NCI-H524 (cell line): ENCODE results near the gene ANAPC5.
"Not testable (repeated sequence)": the region's sequence is repeated elsewhere in the genome, so short reads cannot be mapped to it uniquely, and the experiment has no call there.

Source experiments
- DNase-seq, 2 experiments: peaks; one replicate each; lab custom pipeline; 2025; lab: John Stamatoyannopoulos, UW

Gene ANAPC5

DNA sequence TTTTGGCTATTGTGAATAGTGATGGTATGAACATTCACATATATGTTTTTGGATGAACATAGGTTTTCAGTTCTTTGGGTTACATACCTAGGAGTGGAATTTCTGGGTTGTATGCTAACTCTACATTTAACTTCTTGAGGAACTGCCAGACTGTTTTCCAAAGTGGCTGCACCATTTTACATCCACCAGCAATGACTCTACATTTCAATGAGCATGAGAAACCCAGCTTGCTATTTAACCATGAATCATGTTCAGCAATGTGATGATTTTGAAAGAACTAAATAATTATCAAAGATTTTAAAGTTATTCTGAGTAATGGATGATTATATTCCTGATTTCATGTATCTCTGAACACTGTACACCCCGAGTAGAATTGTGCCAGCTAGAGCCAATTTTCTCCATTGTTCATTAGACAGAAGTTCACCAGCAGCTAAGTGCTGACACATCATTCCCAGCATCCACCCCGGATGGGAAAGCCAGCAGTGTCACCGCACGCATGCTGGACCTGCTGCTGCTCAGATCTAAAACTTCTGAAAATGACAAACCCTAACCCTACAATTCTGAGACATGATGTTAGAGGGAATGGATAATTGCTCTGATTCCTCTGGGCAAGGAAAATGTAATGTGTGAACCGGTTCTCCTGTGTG lies 13.3 kb upstream of the ANAPC5 start:
- DNase-seq = no peak

DNA sequence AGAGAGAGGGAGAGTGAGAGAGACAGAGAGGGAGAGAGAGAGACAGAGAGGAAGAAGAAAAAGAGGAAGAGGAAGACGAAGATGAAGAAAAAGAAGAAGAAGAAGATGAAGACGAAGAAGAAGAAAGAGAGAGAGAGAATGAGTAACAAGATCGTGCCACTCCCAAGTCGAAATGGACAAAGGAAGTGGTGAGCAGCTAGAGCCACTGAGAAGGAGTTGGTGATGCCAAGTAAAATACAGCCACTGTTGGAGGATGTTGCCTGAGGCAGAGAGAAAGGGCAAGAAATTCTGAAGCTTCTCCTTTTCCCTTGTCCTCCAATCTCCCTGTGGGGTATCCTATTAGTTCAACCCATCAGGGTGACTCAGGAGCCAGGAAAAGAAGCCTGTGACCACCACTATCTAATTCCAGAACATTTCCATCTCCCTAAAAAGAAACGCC lies 12.5 kb upstream of the ANAPC5 start:
- DNase-seq = no peak

DNA sequence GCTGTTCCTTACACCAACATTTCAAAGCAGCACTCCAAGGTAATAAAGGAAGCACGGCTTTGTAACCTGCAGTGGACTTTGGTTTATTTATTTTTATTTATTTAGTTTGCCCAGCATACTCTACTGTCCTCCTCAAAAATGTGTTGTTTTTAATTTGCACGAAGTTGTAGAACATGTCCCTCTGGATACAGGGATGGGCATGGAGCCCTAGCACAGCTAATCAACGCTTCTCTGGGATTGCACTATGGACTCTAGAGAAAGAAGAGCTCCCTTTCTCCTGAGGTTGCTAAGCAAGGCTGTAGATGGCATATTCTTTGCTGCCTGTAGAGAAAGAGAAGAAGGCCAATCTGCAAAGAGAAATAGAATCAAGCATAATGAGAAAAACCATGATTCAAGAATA lies 5.9 kb upstream of the ANAPC5 start:
- DNase-seq = no peak

DNA sequence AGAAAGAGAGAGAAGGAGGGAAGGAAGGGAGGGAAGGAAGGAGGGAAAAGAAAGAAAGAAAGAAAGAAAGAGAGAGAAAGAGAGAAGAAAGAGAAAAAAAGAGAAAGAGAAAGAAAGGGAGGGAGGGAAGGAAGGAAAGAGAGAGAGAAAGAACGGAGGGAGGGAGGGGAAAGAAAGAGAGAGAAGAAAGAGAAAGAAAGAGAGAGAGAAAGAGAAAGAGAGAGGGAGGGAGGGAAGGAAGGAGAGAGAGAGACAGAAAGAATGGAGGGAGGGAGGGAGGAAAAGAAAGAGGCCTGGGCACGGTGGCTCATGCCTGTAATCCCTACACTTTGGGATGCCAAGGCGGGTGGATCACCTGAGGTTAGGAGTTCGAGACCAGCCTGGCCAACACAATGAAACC lies 5.1 kb upstream of the ANAPC5 start:
- no peak for DNase-seq

DNA sequence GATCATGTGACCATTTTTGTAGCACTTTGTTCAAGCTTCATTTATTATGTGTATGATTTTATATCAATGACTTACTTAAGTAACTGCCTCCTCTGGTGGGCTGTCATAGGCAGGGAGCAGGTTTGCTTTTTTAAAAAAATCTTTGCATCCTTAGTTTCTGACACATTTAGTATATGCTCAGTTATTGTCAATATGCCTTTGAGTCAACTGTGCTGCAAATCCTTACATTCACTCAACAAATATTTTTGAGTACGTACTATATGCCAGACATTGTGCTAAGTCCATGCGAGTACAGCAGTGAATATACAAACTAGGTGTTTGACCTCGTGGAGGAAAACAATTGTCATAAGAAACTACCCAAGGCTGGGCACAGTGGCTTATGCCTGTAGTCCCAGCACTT lies 4.4 kb upstream of the ANAPC5 start:
- DNase-seq = no peak

DNA sequence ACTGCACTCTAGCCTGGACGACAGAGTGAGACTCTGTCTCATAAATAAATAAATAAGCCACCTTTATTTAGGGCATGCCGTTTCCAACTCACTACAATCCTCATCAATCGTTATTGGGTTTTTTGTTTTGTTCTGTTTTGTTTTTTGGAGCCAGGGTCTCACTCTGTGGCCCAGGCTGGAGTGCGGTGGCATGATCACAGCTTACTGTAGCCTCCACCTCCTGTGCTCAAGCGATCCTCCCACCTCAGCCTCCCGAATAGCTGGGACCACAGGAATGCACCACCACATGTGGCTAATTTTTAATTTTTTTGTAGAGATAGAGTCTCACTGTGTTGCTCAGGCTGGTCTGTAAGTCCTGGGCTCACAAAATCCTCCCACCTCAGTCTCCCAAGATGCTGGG lies 3.6 kb upstream of the ANAPC5 start:
- DNase-seq = no peak

DNA sequence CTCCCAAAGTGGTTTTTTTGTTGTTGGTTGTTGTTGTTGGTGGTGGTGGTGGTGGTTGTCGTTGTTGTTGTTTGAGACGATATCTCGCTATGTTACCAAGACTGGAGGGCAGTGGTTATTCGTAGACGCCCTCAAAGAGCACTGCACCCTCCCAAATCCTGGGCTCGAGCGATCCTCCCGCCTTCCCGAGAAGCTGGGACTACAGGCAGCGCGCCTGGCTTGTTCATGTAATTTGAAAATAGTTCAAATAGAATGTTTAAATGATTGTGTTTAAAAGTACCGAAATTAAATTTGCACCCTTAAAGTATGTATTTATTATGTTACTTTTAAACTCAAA lies 439 bp upstream of the ANAPC5 start:
- DNase-seq = peak in 1 of 2 experiments; percentile 83

DNA sequence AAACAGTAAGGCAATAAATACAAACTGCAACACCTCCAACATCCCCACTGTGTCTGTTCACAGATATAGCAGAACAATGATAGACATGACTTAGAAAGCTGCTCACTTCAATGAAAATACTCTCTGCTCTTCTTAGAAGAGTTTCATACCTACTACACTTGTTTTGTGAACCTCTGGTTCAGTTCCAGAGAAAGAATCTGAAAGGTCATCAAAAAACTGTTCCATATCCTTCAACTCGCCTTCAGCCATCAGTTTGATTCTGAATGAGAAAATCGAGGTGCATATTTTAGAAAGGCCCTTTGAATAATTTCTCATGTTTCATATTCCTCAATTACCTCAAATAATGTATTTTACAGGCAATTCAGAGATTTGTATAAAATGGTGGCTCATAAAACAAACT lies 5.5 kb downstream of the ANAPC5 start:
- DNase-seq = no peak

DNA sequence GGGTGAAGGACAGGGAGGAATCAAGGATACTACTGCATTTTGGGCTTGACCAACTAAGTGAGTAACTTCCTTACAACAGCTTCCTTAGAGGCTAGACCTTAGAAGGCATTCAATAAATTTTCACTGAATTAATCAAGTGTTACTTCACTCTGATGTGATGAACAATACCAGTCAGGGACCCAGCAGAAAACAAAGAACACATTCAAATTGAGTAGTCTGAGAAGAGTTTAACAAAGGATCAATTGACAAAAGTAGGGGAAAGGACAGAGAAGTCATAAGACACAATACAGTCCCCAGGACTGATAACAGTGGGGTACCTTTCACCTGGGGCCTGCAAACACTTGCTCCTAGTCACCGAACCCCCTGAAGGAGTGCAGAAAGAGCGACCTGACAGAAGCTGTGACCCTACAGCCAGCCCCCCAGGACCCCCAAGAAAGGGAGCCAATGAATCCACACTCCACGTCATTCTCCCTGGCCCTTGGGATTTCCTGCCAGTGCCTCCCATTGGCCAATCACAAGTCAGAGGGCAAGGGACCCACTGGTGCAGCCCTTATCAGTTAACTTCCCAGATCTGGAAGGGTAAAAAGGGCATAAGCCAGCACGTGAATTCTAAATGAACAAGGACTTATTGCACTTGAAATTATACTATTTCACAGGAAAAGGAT lies 6.9 kb downstream of the ANAPC5 start:
- no peak for DNase-seq

DNA sequence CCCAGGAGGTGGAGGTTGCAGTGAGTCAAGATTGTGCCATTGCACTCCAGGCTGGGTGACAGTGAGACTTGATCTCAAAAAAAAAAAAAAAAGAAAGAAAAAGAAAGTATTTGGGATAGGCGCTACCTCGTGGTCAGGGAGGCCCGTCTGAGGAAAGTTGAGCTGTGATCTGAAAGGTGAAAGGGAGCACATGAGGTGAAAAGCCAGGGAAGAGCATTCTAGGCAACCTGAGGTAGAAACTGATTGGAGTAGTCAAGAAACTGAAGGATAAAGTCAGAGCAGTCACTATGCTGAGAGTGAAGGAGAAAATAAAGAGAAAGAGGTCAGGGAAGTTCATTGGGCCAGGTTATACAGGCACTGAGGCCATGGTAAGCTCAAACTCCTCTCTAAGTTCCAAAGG lies 7.7 kb downstream of the ANAPC5 start:
- no peak for DNase-seq

DNA sequence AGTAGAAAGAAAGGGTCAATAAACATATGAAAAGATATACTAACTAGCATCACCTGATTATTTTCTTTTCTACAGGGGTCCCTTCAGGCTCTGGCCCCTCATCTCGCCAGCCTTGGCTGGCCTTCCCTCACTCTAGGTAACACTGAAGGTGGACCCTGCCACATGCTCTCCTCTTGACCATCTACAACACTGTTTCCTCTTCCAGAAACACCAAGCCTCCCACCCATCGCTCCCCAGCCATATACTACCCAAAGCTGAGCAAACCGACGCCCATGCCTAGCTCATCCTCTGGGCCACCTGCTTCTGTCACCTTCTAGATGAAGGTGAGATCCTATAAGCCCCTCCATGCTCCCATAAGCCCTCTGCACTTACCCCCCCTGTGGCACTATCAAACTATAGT lies 14.8 kb downstream of the ANAPC5 start:
- DNase-seq = no peak

DNA sequence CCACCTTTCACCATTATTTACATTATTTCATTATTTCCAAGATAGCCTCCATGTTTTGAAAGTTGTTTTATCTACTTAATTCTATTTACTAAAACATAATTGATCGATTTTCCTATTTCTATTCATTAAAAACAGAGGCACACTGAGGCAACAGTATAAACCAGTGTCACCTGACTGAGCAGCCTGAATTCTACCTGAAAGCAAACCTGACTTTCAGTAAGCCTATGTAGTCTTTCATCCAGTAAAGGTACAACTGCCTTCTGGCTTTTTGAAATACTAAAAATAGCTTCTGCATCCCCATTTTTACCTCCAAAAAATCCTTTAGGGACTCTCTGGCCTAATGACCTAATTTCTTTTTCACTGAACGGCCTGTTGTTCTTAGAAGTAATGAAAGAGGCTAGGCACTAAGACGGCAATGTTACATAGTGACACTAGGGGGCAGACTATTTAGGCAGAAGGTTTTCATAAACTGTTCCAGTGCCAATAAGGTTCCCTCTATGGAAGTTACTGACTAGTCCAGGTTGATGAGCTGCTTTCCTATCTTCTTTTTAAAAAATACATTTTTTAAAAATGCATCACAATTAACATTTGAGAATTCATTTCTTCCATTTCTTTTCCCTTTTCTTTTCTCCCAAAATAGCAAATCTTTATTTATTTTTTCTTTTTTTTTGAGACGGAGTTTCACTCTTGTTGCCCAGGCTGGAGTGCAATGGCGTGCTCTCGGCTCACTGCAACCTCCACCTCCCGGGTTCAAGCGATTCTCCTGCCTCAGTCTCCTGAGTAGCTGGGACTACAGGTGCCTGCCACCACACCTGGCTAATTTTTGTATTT lies 17.5 kb downstream of the ANAPC5 start:
- peak; percentile 1 to 57 for DNase-seq

DNA sequence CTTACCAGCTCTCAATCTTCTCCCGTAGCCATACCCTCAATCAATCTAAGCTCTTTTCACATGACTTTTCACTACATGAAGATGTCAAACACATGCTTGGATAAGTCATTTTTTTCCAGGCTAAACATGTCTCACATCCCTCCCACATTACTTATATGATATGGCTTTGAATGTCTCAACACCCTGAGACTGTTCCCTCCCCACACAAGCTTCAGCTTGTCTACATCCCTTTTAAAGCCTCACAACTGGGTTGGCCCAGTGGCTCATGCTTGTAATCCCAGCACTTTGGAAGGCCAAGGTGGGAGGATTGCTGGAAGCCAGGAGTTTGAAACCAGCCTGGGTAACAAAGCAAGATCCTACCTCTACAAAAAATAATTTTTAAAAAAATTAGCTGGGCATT lies 18.5 kb downstream of the ANAPC5 start:
- no peak for DNase-seq

DNA sequence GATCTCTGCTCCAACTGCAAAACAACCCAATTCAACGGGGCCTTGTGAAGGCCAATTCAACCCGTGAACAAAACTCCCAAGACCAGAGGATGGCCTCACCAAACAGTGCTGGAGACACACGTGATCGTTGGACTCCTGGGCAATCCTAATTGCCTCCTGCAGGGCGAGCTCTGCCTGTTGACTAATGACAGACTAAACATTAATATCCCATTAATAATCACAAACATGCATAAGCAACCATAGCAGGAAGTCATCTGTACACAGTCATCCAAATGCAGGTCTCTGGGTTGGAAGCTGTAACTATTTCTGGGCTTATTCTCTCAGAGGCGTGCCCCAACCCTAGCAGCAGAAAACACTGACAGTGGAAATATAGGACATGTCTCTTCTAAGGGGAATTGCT lies 21.0 kb downstream of the ANAPC5 start:
- DNase-seq = no peak

DNA sequence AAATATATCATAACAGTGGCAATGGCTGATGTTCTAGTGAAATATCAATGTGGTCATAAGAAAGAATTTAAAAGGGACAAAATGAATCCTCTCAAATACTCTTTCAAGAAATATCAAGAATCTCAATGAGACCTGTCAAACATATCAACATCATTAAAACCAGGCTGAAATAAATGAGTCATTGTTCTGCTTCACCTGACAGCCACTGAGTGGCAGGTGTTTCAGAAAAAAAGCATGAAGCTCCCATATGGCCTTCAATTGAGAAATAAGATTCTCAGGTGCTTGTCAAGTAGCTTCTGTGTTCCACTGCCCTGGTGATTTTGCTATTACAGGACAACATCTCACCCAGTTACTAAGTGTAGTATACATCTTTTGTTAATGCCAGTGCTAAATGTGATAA lies 21.5 kb downstream of the ANAPC5 start:
- DNase-seq = no peak

DNA sequence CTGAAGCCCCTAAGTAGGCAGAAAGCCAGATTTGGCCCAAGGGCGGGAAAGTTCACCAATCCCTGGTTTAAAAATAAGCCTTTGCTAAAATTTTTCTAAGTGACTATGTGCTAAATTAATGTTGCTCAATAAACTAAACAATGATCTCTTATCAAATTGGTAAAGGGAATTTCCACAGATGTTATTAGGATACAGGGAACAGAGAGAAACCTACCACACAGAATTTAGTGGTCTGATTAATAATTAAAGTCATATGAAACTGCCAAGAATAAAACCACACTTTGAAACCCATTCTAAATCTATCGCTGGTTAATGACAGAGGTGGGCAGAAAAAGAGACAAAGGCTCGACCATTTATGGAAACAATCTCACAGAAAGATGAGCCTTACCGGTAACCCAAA lies 22.0 kb downstream of the ANAPC5 start:
- DNase-seq = no peak

DNA sequence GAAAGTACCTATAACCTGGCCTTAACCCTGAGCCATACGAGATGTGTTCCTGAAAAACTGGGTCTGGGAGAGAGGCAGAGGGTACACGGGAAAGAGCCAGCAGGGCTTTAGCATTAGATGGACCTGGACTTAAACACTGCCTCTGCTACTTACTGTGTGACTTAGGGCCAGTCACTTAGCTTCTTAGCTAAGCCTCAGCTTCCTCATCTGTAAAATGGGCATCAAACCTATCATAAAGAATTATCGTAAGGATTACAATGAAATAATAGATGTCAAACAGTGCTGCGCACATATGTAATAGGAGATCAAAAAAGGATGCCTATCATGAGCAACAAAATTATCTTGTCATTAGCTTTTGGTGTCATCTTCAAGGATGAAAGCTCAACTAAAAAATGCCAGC lies 23.6 kb downstream of the ANAPC5 start:
- no peak for DNase-seq

DNA sequence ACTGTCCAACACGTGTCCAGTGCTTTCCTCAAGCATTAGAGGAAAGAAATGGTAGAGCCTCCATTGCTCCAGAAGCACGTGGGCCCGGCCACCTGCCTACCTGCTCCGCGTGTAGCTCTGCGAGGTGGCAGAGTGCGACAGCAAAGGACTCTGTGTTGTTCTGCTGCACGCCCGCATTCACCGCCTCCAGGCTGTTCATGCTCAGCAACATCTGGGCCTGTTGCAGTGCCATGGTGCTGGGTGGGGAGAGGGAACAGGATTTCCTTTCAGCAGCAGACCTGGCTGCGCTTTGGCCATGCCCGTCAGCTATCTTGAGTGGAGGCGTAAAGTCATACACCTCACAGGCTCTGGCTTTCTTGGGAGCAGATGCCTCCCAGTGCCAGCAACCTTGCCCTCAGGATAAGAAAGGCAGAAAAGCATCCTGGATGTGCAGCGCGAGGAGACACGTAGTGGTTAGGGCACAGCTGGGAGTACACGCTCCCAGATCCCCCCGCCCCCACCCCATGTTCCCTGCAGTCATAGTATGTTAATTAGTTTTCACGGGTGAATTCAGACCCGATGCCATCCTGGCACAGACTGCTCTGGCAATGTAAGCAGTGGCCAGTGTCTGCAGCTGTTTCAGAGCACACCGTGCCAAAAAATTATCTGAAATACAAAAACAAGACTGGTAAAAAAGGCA lies 25.1 kb downstream of the ANAPC5 start:
- no peak for DNase-seq

DNA sequence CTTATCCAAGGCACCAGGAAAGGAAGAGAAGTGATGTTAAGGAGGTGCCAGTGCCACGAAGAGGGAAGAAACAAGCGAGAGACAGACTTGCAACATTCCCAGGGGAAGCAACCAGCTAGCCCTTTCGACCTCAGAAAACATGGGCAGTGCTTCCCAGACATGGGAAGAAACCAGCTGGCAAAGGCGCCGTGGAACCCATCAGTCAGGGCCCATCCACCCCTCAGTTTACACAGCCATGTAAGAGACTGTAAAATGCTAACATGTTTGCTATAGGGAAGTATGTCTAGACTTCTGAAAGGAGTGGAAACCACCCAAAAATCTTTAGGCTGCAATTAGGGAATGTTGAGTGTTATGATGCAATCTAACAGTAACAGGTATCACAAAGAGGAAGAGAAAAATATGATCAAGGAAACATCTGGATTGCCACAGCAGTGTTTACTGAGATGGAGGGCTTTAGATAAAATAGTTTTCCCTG lies 26.3 kb downstream of the ANAPC5 start:
- no peak for DNase-seq

DNA sequence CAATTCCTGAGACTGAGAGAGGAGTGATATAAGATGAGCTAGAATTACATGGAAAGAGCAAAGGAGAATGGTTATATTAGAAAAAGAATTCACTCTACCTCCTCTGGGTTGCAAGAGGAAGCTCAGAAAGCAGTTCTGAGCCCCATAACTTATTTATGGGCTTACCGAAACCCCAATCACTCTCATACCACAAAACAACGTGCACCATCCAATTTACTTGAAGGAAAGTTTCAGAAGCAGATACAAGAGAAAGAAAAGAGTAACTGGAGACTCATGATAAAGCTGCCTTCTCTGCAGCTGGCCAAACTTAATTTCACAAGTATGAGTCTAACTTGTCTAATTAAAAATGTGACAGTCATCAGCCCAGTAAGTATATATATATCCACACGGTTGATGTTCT lies 28.3 kb downstream of the ANAPC5 start:
- DNase-seq = no peak

DNA sequence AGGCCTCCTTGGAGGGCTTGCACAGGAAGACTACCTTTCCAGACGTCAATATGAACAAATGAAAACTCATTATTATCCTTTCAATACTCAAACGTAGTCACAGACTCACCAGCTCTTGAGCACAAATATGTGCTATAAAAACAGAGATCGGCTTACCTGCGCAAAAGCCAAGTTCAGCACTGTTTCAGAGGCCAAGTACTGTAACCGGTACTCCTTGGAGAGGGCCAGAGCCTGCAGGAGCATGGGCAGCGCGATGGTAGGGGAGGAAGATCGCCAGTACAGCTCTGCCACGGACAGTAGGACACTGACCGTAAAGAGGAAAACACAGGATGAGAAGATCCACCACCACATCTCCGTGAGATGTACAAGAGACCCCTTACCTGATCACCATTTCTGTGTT lies 34.1 kb downstream of the ANAPC5 start:
- no peak for DNase-seq

DNA sequence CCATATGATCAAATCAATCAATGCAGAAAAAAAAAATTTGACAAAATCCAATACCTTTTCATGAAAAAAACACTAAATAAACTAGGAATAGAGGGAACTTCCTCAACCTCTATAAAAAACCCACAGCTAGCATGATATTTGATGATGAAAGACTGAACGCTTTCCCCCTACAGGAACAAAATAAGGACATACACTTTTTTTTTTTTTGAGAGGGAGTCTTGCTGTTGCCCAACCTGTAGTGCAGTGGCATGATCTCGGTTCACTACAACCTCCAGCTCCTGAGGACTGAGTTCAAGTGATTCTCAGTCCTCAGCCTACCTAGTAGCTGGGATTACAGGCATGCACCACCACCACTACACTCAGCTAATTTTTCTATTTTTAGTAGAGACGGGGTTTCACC lies 37.8 kb downstream of the ANAPC5 start:
- no peak for DNase-seq

DNA sequence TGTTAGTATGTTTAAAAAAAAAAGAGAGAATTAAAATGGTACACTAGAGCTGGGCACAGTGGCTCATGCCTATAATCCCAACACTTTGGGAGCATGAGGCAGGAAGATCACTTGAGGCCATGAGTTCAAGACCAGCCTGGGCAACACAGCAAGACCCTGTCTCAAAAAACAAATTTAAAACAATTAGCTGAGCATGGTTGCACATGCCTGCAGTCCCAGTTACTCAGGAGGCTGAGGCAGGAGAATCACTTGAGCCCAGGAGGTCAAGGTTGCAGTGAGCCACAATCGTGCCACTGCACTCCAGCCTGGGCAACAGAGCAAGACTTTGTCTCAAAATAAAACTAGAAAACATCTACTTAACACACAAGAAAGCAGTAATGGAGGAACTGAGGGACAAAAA lies 42.0 kb downstream of the ANAPC5 start:
- not testable (repeated sequence) for DNase-seq
